CD4-positive, alpha-beta T cell treated with Interleukin-2 at 100 ng/mL for 4 hours (primary cell): Measurements from ENCODE around the gene DHRS7C.

Experiments used
- DNase-seq: peaks from one replicate; pipeline ENCODE4 v3.0.0-alpha.2; 2020; ENCODE audit warnings: low spot score

The DHRS7C gene

DNA sequence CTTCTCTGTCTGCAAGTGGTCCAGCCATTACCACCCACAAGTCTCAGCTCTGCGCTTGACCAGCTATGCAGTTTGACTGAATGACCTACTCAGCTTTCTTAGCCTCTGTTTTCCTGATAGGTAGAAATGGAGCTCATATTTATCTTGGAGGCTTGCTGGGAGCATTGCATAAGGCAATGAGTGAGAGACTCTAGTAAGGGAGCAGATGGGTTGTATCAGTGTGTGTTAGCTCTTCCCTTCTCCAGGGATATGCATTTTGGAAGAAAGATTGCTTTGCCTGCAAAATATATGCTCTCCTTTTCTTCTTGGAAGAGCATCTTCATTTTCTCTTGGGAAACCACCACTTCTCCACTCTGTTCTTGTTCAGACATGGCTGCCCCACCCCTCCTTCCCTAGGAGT is 26.1 kb downstream of the DHRS7C start:
- DNase-seq = no peak

DNA sequence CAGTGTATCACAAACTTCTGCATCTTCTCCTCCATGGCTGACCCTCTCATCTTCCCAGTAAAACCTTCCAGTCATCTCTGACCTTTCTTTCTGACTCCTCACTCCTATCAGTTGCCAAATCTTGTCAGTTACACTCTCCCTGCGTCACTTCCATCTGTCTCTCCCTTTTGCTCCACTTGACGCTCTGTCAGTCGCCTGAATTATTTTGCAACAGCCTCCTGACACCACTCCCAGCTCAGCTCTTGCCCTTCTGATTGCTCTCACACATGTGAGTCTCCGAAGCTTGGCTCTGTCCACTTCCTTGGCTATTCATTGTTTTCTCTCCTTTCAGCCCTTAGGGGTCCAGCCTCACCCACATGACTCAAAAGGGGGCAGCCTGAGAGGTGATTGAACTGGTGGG is 27.7 kb downstream of the DHRS7C start:
- DNase-seq = no peak

DNA sequence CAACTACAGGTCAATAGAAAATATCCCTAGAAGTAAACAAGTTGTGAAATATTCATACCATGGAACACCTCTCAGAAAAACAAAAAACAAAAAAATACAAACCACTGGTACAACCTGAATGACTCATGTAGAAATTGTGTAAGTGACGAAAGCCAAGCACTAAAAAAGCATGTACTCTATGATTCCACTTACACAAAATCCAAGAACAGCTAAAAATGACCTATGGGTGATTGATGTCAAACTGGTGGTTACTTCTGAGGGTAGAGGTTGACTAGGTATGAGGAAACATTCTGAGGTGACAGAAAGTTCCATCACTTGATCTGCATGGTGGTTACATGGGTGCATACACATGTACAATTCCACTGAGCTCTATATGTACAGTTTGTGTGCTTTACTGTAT is 31.1 kb downstream of the DHRS7C start:
- DNase-seq = no peak

DNA sequence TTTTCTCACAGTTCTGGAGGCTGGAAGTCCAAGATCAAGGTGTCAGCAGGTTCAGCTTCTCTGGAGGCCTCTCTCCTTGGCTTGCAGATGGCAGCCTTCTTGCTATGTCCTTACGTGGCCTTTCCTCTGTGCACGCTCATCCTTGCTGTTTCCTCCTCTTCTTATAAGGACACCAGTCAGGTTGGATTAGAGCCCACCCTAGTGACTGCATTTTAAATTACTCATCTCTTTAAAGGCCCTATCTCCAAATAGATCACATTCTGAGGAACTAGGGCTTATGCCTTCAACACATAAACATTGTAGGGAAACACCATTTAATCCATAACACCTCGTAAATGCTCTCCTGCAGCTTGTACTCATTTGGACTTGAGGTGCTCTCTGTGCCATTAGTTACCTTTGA is 36.3 kb downstream of the DHRS7C start:
- no peak for DNase-seq

DNA sequence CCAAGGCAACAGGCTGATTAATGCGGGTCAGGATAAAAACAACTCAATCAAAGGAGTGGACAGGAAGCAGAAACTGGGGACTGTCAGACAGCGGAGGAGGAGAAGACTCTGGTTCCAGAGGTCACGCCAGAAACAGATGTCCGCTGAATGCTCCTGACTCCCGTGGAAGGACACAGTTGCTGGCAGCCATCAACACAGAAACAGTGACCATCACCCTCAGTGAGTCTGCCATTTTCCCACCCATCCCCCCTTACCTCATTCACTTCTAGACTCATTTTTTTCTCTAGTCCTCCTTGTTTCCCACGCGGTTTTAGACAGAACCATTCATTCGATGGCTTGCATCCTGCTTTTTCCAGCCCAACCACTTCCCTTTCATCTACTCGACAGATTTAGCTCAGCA is 40.9 kb downstream of the DHRS7C start:
- DNase-seq = no peak

DNA sequence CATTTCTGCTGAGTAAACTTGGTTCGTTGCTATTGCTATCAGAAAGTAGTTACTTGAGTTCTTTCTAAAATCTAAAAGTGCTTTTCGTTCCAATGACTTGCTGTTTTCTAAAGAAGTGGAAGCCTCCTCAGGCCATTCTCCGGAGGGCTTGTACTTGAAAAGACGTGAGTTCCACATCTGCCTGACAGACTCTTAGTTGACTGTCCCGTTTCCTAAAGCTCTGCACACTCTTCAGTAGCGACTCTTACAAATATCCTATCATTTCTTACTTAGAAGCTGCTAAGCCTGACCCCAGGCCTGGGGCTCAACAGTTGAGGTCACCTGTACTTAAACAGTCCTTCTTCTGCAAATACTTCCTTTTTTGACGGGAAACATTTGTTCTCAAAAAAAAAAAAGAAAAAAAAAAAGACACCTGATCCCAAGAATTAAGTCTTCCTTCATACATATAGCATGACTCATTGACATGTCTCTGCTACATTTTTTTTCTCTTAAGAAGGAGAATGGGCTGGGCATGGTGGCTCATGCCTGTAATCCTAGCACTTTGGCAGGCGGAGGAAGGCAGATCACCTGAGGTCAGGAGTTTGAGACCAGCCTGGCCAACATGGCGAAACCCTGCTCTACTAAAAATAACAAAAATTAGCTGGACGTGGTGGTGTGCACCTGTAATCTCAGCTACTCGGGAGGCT is 61.5 kb downstream of the DHRS7C start:
- DNase-seq = no peak

DNA sequence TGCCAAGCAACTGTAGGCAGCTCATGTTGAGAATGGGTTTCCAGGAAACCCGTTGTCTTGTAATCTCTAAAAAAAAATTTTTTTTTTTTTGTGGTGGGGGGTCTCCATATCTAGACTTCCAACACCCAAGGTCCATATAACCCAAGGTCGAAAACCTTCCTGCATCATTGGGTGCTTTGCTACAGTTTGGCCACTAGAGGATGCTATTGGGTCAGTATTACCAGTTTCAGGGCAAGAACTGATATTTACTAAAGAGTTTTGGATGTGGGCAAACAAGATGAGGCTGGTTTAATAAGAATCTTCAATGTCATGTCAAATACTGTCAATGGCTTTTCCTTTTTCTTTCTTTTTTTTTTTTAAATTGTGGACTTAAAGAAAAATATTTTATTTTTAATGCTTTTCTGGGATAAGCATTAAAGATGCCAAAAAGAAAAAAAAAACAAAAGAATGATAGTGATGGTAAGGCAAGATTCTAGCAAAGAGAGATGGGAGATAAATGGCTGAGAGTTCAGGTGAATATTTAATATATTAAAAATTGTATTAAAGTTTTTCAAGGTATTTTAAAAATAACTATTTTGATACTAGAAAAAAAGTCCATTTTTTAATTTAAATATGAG is 62.2 kb downstream of the DHRS7C start:
- peak; percentile 41 for DNase-seq

DNA sequence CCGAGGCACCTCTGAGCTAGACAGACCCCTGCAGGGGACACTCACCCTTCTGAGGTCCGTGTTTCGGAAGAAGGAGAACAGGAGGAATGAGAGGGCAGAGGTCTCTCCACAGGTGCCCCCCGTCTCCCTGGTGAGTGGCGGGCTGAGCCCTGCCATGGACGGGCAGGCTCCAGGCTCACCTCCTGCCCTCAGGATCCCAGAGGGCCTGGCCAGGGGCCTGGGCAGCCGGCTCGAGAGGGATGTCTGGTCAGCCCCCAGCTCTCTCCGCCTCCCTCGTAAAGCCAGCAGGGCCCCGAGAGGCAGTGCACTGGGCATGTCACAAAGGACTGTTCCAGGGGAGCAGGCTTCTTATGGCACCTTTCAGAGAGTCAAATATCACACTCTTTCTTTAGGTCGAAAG is 62.8 kb downstream of the DHRS7C start:
- no peak for DNase-seq

DNA sequence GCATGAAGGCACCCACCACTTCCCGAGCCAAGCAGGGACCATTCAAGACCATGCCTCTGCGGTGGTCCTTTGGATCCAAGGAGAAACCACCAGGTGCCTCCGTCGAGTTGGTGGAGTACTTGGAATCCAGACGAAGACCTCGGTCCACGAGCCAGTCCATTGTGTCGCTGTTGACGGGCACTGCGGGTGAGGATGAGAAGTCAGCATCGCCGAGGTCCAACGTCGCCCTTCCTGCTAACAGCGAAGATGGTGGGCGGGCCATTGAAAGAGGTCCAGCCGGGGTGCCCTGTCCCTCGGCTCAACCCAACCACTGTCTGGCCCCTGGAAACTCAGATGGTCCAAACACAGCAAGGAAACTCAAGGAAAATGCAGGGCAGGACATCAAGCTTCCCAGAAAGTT is 63.4 kb downstream of the DHRS7C start:
- no peak for DNase-seq

DNA sequence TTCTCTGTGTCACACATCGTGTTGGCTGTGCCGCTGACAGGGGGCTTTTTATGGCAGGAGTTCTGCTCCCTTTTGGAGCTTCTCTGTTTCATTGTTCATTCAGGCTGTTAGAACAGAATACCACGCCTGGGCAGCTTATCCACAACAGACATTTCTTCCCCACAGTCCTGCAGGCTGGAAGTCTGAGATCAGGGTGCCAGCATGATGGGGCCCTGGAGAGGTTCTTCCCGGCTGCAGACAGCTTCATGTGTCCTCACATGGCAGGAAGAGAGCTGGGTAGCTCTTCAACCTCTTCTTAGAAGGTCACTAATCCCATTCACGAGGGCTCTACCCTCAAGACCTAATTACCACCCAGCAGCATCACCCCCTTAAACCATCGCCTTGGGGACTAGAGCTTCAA is 65.1 kb downstream of the DHRS7C start:
- DNase-seq = no peak

DNA sequence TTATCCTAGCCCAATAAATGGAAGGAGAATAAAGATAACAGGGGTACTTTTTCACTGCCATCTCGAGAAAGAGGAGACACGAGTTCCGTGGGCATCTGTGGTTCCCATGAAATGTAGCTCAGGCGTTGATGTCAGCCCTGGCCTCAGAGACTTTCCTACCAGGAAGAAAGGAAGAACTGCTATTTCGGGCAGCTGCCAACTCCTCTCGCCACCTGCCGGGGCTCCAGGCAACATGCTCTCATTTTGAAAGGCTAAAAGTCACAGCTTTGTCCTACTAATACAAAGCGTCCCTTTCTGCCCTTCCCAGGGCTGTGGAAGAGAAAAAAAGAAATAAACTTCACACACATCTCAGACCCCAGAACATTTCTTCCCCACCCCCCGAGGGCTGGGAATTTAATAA is 65.8 kb downstream of the DHRS7C start:
- no peak for DNase-seq
